HepG2 (cell line): ENCODE results near the gene HCRT. TPM values are rescaled to one million over a fixed set of nuclear protein-coding genes. Genes with fewer than 3 reads are reported as not detected.

Experiments
- MEIS1 ChIP-seq: sonication (generic); formaldehyde crosslinking; IDR thresholded peaks from 2 replicates; pipeline ENCODE4 v1.9.0; 2021; ENCODE audit warnings: mild to moderate bottlenecking, missing genetic modification reagents, moderate library complexity, borderline replicate concordance
- NBN ChIP-seq: fragments of 450-650 bp; conservative IDR thresholded peaks from 2 replicates; pipeline ENCODE4 v1.6.1; 2017
- SETDB1 ChIP-seq: sonication (generic); formaldehyde crosslinking; IDR thresholded peaks from 2 replicates; pipeline ENCODE4 v1.5.1; 2020; ENCODE audit warnings: missing genetic modification reagents, mild to moderate bottlenecking, borderline replicate concordance
- SP5 ChIP-seq: IDR thresholded peaks from 2 replicates; pipeline ENCODE4 v1.6.1; 2016; ENCODE audit warnings: low read depth, borderline replicate concordance
- SRSF9 ChIP-seq: fragments of 200-400 bp; formaldehyde crosslinking; IDR thresholded peaks from 2 replicates; pipeline ENCODE4 v1.6.1; 2018; ENCODE audit warnings: borderline replicate concordance, mild to moderate bottlenecking, low read depth, low read length; ENCODE audit not compliant: insufficient read depth, poor library complexity, severe bottlenecking
- SYNCRIP ChIP-seq: fragments of 200-400 bp; formaldehyde crosslinking; IDR thresholded peaks from 2 replicates; pipeline ENCODE4 v1.6.1; 2018; ENCODE audit warnings: mild to moderate bottlenecking, low read depth, low read length; ENCODE audit not compliant: insufficient read depth
- TBP ChIP-seq: sonication (generic); formaldehyde crosslinking; IDR thresholded peaks from 2 replicates; pipeline ENCODE4 v1.5.0; 2020; ENCODE audit warnings: missing genetic modification reagents
- ZFP37 ChIP-seq: sonication (generic); formaldehyde crosslinking; IDR thresholded peaks from 2 replicates; pipeline ENCODE4 v1.4.0; 2020; ENCODE audit warnings: missing genetic modification reagents, borderline replicate concordance
- ZFX ChIP-seq: sonication (generic); formaldehyde crosslinking; IDR thresholded peaks from 2 replicates; pipeline ENCODE4 v1.4.0; 2020; ENCODE audit warnings: mild to moderate bottlenecking, low read depth, missing genetic modification reagents, moderate library complexity
- ZNF326 ChIP-seq: sonication (generic); formaldehyde crosslinking; IDR thresholded peaks from 2 replicates; pipeline ENCODE4 v1.4.0; 2020; ENCODE audit warnings: missing genetic modification reagents, borderline replicate concordance
- ZNF350 ChIP-seq: sonication (generic); formaldehyde crosslinking; IDR thresholded peaks from 2 replicates; pipeline ENCODE4 v1.4.0; 2020; ENCODE audit warnings: mild to moderate bottlenecking, low read depth, missing genetic modification reagents, borderline replicate concordance
- ZNF598 ChIP-seq: sonication (generic); formaldehyde crosslinking; IDR thresholded peaks from 2 replicates; pipeline ENCODE4 v1.5.1; 2020; ENCODE audit warnings: mild to moderate bottlenecking, missing genetic modification reagents, borderline replicate concordance
- ZNF790 ChIP-seq: sonication (generic); formaldehyde crosslinking; IDR thresholded peaks from 2 replicates; pipeline ENCODE4 v1.8.0; 2022; ENCODE audit warnings: missing genetic modification reagents, mild to moderate bottlenecking, borderline replicate concordance
- ZNF878 ChIP-seq: sonication (generic); formaldehyde crosslinking; IDR thresholded peaks from 2 replicates; pipeline ENCODE4 v1.8.1; 2023; ENCODE audit warnings: mild to moderate bottlenecking, missing genetic modification reagents, moderate library complexity
- polyA plus RNA-seq, 8 experiments: library from polyadenylated mRNA; depleted of rRNA in 3 of 8; stranded (reverse) in 7 of 8; unstranded in 1 of 8; fragments of >200 nt; fragmentation: Illumina TruSeq in 4 of 8; extraction: Trizol in 4 of 8; gene quantifications; 2 replicates each; pipeline versions ENCODE4 v1.2.1 to v1.2.3, GENCODE V29; 2011 to 2016; ENCODE audit warnings: low read depth in 4 of 8, missing spikeins in 1 of 8, mixed read lengths in 1 of 8; ENCODE audit not compliant: insufficient read depth in 1 of 8
- total RNA-seq, 5 experiments: library from RNA; depleted of rRNA; stranded (reverse); fragments of >200 nt; fragmentation: Illumina TruSeq; extraction: Trizol; gene quantifications; 2 replicates each; pipeline ENCODE4 v1.2.3, GENCODE V29; 2016; ENCODE audit warnings: low read depth in 1 of 5
- TF ChIP-seq, protein P1 (sequence below): IDR thresholded peaks from 2 replicates; pipeline ENCODE4 v1.6.1; 2016; ENCODE audit warnings: low read depth, control low read depth
- TF ChIP-seq, protein P2 (sequence below): IDR thresholded peaks from 2 replicates; pipeline ENCODE4 v1.6.1; 2016
- TF ChIP-seq, protein P3 (sequence below): IDR thresholded peaks from 2 replicates; pipeline ENCODE4 v1.6.1; 2016; ENCODE audit warnings: missing compliant biosample characterization, missing genetic modification reagents, borderline replicate concordance
- TF ChIP-seq, protein P4 (sequence below): fragments of 450-650 bp; IDR thresholded peaks from 2 replicates; pipeline ENCODE4 v1.6.1; 2017
- TF ChIP-seq, protein P5 (sequence below): IDR thresholded peaks from 2 replicates; pipeline ENCODE4 v1.6.1; 2016
- TF ChIP-seq, protein P6 (sequence below): sonication (generic); formaldehyde crosslinking; IDR thresholded peaks from 2 replicates; pipeline ENCODE4 v1.4.0; 2020; ENCODE audit warnings: mild to moderate bottlenecking, missing genetic modification reagents

The HCRT gene
- total and polyA plus RNA-seq, 2 of the 13 experiments (the other 11 are each of a cell fraction or from before 2014, with no cell fraction given): not detected

DNA sequence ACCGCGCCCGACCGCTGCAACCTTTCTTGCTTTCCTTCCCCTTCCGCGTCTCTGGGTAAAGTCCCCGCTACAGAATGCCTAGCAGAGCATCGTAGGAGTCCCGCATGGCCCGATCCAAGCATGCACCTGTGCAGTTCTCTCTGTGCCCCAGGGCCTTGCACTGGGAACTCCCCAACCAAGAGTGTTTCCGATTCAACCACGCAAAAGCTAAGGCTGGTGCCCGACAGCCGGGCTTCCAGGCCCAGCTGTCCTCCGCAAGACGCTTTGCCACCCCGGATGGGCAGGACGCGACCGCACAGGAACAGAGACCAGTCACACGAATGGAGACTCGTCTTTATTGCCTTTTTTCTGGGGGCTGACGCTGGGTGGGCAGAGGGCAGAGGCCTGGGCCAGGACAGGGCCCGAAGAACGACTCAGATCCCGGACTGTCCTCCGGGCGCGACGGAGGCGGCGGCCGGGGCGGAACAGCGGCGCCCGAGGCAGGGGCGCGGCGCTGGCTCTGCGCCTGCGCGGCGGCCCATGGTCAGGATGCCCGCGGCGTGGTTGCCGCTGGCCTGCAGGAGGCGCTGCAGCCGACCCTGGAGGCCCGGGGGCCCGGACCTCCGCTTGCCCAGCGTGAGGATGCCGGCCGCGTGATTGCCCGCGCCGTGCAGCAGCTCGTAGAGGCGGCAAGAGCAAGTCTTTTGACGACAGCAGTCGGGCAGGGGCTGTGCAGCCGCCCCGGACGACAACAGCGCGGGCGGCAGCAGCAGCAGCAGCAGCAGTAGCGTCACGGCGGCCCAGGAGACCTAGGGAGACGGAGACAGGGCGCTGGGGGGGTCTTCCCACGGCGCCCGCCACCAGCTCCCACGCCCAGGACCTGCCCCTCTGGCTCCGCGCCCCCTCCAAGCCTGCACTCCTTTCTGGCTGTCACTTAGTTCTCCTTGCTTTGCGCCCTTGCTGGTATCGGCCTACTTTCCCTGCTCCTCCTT is 1.2 kb downstream of the HCRT start (continued):
- TF ChIP-seq, protein P1, sequence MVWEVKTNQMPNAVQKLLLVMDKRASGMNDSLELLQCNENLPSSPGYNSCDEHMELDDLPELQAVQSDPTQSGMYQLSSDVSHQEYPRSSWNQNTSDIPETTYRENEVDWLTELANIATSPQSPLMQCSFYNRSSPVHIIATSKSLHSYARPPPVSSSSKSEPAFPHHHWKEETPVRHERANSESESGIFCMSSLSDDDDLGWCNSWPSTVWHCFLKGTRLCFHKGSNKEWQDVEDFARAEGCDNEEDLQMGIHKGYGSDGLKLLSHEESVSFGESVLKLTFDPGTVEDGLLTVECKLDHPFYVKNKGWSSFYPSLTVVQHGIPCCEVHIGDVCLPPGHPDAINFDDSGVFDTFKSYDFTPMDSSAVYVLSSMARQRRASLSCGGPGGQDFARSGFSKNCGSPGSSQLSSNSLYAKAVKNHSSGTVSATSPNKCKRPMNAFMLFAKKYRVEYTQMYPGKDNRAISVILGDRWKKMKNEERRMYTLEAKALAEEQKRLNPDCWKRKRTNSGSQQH (CRISPR knock-in tag): peak; percentile 29; the same call in 1 of the 2 replicates
- TF ChIP-seq ZNF790 (peak; percentile 87; the same call in 1 of the 2 replicates), ZNF598 (CRISPR knock-in tag) (0 out of 2 replicates have a peak, but pooled peaks have one; percentile 6), MEIS1 (CRISPR knock-in tag) (no peak; the same call in 1 of the 2 replicates), SRSF9 (no peak), ZFX (CRISPR knock-in tag) (peak; percentile 99), NBN (no peak), ZNF326 (CRISPR knock-in tag) (no peak), TBP (CRISPR knock-in tag) (no peak), SYNCRIP (no peak), SP5 (CRISPR knock-in tag) (no peak), ZNF878 (CRISPR knock-in tag) (no peak), ZFP37 (peak; percentile 23; the same call in 1 of the 2 replicates), SETDB1 (CRISPR knock-in tag) (no peak), ZNF350 (CRISPR knock-in tag) (no peak; the same call in 1 of the 2 replicates)
- TF ChIP-seq, protein P2, sequence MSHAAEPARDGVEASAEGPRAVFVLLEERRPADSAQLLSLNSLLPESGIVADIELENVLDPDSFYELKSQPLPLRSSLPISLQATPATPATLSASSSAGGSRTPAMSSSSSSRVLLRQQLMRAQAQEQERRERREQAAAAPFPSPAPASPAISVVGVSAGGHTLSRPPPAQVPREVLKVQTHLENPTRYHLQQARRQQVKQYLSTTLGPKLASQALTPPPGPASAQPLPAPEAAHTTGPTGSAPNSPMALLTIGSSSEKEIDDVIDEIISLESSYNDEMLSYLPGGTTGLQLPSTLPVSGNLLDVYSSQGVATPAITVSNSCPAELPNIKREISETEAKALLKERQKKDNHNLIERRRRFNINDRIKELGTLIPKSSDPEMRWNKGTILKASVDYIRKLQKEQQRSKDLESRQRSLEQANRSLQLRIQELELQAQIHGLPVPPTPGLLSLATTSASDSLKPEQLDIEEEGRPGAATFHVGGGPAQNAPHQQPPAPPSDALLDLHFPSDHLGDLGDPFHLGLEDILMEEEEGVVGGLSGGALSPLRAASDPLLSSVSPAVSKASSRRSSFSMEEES (CRISPR knock-in tag): no peak; the same call in none of the 2 replicates
- TF ChIP-seq, protein P3, sequence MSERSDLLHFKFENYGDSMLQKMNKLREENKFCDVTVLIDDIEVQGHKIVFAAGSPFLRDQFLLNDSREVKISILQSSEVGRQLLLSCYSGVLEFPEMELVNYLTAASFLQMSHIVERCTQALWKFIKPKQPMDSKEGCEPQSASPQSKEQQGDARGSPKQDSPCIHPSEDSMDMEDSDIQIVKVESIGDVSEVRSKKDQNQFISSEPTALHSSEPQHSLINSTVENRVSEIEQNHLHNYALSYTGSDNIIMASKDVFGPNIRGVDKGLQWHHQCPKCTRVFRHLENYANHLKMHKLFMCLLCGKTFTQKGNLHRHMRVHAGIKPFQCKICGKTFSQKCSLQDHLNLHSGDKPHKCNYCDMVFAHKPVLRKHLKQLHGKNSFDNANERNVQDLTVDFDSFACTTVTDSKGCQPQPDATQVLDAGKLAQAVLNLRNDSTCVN: 0 out of 2 replicates have a peak, but pooled peaks have one; percentile 60
- TF ChIP-seq, protein P4, sequence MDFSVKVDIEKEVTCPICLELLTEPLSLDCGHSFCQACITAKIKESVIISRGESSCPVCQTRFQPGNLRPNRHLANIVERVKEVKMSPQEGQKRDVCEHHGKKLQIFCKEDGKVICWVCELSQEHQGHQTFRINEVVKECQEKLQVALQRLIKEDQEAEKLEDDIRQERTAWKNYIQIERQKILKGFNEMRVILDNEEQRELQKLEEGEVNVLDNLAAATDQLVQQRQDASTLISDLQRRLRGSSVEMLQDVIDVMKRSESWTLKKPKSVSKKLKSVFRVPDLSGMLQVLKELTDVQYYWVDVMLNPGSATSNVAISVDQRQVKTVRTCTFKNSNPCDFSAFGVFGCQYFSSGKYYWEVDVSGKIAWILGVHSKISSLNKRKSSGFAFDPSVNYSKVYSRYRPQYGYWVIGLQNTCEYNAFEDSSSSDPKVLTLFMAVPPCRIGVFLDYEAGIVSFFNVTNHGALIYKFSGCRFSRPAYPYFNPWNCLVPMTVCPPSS: no peak
- TF ChIP-seq, protein P5, sequence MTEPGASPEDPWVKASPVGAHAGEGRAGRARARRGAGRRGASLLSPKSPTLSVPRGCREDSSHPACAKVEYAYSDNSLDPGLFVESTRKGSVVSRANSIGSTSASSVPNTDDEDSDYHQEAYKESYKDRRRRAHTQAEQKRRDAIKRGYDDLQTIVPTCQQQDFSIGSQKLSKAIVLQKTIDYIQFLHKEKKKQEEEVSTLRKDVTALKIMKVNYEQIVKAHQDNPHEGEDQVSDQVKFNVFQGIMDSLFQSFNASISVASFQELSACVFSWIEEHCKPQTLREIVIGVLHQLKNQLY: 0 out of 2 replicates have a peak, but pooled peaks have one; percentile 7
- TF ChIP-seq, protein P6, sequence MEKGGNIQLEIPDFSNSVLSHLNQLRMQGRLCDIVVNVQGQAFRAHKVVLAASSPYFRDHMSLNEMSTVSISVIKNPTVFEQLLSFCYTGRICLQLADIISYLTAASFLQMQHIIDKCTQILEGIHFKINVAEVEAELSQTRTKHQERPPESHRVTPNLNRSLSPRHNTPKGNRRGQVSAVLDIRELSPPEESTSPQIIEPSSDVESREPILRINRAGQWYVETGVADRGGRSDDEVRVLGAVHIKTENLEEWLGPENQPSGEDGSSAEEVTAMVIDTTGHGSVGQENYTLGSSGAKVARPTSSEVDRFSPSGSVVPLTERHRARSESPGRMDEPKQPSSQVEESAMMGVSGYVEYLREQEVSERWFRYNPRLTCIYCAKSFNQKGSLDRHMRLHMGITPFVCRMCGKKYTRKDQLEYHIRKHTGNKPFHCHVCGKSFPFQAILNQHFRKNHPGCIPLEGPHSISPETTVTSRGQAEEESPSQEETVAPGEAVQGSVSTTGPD: no peak
